GM21723 (cell line): ENCODE measurements around the gene CDKN2C.

Source experiments
- ATAC-seq: cut with Tn5 transposase; IDR thresholded peaks from one replicate; pipeline ENCODE4 v1.9.1; 2021; ENCODE audit warnings: mild to moderate bottlenecking, moderate library complexity; ENCODE audit not compliant: unreplicated experiment

CDKN2C gene

DNA sequence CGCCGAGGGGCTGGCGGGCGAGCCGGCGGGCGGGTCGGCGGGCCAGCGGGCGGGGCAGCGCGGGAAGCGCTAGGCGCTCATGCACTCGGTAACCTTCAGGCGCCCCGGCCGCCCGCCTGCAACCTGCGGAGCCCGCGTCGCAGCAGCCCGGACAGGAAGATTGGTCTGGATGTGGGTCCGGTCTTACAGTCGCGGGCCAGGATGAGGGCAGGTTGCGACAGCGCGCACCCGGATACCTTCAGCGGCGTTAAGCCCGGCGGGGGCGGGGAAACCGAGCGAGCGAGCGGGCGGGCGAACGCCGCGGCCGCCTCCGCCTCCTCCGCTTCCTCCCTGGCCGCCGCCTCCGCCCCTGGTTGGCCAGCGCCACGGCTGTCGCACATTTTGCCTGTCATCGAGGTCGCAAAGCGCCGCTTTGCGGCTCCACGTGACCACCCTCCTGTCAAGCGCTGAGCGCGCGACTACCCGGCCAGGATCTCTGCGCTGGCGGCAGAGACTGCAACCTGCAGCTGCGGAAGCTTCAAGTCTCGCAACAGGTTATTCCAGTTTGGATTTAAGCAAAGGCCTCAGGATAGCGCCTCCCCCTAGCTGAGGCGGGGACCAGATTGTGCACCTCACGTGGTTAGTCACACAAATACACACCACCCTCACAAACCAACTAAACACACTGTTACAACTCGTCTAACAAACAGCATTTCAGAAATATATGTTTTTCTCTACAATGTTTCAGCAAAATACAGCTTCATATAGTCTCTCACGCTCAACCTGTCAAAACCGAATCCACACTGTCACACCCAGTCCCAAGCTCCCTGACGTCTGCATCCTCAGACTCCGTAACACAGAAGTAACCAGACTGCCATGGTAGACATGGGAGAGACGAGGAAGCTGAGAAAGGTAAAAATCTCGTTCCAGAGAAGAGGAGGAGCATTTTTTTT, 9.9 kb upstream of the CDKN2C start, which contains the start of gene FAF1:
Gene FAF1, minus strand, starts transcription at position 355 of the 932 bp plus-strand sequence. CDS start 456 bp downstream, outside the sequence.
- peak; percentile 92 for ATAC-seq

DNA sequence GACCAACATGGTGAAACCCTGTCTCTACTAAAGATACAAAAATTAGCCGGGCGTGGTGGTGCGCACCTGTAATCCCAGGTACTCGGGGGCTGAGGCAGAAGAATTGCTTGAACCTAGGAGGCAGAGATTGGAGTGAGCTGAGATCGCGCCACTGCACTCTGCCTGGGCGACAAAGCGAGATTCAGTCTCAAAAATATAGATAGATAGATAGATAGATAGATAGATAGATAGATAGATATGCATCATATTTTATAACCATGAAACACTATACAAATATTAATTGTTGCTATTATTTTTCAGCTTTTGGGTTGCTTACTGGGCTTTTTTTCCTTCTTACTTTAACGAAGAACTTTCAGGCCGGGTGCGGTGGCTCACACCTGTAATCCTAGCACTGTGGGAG, 5.2 kb upstream of the CDKN2C start:
- no peak for ATAC-seq

DNA sequence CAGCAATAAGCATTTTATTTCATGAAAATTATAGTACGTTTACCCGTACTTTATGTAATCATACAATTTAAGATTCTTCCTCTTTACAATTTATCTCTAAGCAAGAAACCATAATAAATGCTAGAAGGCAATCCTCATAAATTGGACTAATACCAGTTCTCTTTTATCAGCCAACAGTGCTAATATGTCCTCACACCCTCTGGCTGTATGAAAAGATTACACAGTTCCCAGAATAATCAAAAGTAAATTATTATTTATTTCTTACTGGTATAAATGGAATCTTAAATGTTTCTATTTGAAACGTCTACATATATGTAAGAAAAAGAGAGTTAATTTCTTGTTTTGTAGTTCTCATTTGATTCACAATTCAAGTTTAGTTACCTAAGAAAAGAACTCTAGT, 3.1 kb upstream of the CDKN2C start:
- no peak for ATAC-seq

DNA sequence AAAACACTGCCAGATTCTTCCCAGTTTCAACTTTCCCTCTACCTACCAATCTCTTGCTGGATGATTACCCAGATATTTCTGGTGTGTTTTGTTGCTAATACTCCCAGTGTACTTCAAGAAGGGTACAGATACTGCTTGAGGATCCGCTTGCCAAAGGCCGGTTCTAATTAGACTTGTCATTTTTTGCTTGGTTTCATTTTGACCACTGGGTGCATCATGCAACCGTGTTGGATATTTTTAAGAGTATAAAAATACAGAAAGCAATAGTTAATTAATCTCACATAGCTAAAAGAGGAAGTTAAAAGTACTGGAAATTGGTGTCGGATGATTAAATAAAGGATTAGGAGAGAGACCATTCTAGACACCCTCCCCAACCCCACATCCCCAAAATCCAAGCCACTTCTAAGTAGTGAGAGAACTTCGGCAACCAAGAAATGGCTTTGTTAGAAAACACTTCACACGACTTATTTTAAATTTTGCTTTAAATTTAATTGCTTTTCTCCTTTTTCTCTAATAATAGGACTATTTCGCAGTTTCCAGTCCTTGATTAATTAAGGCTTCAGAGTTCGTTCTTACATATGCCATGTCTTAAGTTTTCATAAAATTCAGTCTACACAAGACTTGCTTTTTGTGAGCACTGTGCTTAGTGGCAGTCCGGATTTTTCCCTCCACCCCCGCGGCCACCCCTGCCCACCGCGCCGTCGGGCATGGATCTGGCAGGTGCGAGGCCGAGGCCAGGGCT, 2.5 kb upstream of the CDKN2C start:
- no peak for ATAC-seq

DNA sequence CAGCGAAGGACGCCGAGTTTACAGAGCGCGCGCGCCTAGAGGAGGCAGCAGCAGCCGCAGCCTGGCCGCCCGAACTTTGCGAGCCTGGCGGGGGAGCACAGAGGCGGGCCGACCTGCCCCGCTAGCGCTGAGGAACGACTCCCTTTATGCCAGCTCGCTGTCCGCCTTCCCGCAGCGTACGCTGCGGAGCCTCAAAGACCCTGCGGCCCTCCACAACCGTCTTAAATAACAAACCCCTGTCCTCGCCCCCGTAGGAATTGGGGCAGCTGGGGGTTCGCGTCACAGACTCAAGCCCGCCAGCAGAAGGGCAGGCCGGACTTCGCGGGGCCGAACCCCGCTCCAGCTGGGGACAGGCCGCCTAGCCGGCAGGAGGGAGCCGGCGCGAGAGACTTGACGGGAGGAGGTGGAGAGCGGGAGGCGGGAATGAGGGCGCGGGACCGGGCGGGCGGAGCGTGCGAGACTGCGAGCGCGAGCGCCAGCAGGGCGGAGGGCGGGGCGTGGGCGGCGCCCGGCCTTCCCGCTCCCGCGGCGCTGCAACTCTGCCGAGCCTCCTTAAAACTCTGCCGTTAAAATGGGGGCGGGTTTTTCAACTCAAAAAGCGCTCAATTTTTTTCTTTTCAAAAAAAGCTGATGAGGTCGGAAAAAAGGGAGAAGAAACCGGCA, 1.8 kb upstream of the CDKN2C start:
- ATAC-seq = peak; percentile 73

DNA sequence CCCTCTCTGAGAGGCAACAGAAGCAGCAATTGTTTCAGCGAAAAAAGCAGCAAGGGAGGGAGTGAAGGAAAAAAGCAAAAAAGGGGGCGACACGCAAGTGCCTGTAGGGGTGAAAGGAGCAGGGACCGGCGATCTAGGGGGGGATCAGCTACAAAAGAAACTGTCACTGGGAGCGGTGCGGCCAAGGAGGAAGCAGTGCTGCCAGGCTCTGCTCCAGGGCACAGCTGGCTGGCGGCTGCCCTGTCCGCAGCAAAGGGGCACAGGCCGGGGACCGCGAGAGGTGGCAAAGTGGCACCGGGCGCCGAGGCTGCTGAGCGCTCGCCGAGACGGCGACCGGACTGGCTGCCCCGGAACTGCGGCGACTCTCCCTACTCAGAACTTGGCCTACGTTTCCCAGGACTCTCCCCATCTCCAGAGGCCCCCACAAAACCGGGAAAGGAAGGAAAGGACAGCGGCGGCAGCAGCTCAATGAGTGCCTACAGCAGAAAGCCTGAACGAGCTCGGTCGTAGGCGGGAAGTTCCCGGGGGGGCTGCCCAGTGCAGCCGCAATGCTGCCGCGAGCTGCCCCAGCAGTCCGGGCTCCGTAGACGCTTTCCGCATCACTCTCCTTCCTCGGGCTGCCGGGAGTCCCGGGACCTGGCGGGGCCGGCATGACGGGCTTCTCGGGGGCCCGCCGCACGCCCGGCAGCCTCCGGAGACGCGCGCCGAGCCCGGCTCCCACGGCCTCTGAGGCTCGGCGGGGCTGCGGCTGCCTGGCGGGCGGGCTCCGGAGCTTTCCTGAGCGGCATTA, 1.0 kb upstream of the CDKN2C start:
- peak; percentile 19 for ATAC-seq

DNA sequence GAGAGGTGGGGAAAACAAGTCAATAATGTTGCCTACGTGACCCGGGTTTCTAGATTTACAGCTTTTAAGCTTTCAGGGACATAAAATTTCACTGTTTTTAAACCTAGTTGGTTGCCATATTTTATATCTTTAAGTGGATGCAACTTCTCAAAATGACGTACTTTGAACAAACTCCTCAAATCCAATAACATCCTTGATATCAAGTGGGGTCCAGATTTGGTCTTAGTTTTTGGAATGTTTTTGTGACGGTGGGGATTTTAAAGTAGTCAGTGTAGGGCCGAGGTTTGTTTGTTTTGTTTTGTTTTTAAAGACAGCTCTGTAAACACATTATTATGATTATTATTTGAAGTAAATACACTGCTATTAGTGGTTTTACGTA, 453 bp downstream of the CDKN2C start:
- no peak for ATAC-seq

DNA sequence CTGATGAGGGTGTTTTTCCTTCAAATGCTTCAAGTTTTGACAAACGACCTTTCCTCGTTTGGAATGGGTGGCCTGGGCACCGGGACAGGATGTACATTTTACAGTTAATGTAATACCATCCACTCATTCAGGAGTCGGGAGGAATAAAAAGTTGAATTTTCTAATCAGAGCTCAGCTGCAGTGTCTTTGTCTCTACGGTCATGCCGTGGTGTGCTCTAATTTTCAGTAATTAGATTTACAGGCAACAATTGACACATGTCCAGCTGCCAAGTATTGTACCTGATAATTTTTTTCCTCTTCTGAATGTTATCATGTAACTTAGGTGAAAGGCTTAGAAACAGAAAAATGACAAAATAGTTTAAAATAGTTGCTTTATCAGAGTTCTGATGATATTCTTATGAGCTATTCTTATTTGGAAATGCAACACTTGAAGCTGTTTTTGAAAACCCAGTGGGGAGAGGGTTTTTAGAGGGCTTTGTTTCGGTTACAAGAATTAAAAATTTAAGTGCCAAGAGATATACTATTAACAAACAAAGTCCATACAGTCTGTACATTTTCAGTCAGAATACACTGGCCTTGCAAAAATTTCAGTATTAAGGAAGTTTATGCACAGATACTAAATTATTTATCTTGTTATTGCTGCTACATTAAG, 1.0 kb downstream of the CDKN2C start:
- ATAC-seq = no peak

DNA sequence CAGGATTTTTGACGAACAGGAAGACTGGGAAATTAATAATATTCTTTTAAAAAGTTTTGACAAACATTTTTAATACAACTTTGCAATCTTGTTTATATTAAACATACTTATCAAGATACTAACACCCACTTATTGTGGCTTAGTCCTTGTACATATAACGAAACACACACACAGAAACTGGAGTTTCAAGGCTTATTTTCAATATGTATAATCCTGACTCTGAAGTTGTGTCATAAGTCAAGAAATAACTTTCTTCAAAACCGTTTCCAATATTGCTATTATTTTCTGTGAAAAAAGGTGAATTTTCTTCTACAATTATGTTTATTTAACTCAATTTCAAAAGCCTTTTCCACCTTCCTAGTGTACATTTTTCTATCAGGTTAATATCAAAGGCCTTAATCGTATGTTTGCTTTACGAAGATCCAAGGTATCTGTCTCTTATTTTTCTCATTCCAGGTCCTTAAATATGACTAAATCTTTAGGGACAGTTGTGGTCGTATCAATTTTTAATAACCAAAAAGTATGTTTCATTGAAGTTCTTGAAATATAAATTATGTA, 1.8 kb downstream of the CDKN2C start:
- no peak for ATAC-seq

DNA sequence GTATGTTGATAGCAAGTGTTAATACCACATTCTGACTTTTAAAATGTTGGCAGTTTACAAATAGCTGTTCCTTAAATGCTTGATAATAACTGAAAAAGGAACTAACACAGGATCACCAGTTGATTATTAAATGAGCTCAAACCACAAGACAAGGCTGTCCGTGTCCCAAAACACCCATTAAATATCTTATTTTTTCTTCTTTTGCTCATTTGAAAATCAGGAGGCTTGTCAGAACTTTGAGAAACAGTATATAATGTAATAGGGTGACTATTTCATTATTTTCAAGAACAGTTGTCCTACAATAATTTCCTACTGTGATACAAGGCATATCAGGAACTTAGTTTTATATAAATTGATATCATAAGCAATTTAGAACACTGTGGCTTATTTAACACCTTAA, 2.7 kb downstream of the CDKN2C start:
- no peak for ATAC-seq

DNA sequence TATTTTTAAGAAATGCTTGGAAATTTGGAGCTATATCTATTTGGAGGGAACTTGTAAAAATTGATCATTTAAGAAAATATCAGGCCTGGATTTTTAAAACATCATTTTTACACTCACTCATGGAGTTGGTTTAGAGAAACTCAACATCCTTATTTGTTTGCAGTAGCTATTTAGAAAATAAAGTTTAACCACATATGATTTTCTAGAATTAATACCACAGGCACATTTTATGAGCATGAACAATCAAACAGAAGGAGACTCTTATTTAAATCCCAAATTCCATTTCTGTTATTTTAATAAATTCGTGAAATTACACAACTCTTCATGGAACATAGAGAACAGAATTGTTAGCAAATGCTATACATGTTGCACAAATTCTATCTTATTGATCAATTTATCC, 3.2 kb downstream of the CDKN2C start:
- no peak for ATAC-seq

DNA sequence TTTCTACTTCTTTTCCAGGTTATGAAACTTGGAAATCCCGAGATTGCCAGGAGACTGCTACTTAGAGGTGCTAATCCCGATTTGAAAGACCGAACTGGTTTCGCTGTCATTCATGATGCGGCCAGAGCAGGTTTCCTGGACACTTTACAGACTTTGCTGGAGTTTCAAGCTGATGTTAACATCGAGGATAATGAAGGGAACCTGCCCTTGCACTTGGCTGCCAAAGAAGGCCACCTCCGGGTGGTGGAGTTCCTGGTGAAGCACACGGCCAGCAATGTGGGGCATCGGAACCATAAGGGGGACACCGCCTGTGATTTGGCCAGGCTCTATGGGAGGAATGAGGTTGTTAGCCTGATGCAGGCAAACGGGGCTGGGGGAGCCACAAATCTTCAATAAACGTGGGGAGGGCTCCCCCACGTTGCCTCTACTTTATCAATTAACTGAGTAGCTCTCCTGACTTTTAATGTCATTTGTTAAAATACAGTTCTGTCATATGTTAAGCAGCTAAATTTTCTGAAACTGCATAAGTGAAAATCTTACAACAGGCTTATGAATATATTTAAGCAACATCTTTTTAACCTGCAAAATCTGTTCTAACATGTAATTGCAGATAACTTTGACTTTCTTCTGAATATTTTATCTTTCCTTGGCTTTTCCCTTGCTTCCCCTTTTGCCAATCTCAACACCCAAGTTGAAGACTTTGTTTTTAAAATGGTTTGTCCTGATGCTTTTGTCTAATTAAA, 4.0 kb downstream of the CDKN2C start:
- ATAC-seq = no peak

DNA sequence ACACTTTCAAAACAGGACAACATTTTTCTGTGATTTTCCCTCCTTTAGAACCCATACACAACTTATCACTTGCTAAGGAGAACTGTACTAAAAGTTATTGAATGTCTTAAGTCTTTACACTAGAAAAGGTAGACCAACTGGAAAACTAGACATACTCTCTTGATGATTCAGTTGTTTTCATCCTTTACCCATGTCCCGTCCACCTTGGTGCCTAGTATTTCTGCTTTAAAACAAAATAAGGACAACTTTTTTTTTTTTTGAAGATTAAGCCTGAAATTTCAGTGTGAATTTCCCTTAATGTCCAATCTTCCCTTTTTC, 4.5 kb downstream of the CDKN2C start:
- ATAC-seq = no peak

DNA sequence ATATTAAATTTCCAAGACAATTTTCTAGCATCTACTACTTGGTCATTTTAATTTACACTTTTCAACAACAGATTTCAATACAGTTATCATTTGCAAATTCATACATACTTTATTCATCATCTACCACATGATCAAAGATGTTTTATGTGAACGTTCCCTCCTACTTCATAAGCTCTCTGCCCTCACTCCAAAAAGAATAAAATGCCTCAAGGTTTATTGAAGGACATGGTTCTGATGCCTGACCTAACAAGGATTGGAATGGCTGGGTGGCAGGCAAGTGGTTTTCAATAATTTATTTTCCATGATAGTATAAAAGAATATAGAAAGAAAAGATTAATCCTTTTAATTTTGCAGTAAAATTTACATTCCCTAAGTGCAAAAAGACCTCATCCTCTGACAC, 5.4 kb downstream of the CDKN2C start:
- ATAC-seq = no peak

DNA sequence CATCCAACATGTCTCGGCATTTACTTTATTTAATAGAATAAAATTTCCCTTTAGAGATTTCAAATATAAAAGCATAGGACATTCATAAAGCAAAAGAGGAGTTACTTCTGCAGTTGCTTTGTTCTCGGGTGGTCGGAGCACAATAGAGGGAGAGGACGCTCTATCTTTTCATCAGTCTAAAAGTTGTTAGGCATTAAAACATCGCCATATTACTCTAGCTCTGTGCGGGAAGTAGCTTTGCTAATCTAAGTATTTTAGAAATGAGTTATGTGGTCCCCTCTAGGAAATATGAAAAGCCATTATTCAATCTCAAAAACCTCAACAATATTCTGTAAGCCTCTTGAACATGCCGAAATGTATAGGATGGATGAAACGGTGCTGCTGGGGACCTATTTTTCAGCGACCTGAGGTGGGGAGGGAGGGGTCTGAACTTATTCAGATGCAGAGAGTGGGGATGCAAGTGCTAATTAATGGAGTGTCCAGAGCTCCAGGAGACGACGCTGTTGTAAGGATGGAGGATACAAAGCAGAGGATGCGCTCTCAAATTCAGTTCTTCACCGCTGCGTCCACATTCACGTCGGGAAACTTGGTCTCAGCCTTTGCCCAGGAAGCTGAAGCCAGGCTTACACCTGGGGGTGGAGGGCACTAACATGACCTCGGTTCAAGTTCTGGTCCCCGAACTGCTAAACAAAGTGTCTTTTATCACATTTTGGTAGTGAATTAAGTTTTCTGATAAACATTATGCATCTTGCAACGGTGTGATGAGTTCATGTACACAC, 6.3 kb downstream of the CDKN2C start:
- ATAC-seq = peak; percentile 12

DNA sequence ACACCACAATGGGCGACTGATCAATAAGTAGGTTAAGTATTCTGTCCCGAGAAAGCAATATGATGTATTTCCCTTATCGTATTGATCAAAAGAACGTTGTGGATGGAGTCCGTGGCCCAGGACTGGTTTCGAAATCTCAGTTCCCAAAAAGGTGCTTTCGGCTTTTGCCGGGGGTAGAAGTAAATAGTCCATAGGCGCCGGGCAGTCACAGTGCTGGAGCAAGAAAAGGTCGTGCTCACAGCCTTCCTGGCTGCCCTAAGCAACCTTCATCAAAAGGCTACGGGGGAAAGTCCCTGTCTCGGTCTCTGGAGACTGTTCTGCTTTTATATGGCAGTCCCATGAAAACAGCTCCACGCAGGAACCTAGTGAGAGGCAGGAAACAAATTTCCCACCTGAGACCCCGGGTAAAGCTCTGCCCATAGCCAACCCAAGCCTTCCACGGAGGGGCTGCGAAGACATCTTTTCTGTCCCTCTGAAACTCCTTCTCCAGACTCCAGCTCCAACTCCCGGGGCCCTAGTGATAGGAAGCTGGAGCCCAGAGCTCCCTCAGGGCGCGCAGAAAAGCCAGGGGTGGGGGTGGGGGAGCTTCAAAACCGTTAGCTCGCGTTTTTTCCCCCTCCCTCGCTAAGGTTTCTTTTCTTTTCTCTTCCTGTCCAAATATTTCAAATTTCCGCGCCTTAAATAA, 7.0 kb downstream of the CDKN2C start:
- peak; percentile 70 for ATAC-seq

DNA sequence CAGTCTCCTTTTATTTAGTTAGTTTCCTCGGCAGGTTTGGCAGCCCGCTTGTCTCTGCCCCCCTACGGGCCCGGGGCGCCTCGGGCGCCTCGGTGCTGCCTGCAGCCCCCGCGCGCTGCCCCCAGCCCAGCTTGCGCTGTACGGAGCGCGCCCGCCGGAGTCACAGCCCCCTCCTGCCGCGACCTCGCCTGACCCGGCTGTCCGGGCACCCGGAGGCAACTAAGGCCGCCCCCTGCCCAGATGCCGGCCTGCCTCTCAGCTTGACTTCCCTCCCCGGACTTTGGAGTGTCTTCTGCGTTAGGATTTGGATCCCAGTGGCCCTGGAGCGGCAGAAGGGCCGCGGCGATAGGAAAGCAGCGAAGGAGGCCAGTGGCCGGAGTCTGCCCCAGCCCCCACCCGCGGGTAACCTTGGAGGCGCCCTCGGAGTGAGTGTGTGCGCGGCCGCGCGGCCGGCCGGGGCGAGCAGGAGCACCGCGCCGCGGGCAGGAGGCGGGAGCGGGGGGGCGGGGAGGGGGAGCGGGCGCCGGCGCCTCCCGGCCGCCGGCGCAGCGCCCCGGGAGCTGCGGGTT, 7.6 kb downstream of the CDKN2C start:
- ATAC-seq = peak; percentile 54
